ENCODE data around the gene OR6B3.

DNA sequence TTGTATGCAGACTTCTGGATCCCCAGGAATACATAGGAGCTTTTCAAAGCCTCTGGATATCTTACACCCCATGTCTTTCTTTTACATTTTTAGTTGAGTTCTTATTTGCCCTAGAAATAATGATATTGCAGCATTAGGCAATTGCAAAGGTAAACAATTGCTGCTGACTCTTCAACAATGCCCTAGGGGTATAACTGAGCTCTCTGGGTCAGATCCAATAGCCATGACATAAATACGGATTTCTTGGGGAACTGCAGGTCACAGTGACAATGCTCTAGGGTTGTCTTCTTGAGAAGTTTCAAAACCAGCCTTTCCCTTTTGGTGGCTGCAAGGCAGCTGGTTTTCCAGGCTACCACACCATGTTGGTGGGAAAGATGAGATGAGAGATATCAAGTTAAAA, 16.5 kb upstream of the OR6B3 start:
- TF ChIP-seq, protein P1, sequence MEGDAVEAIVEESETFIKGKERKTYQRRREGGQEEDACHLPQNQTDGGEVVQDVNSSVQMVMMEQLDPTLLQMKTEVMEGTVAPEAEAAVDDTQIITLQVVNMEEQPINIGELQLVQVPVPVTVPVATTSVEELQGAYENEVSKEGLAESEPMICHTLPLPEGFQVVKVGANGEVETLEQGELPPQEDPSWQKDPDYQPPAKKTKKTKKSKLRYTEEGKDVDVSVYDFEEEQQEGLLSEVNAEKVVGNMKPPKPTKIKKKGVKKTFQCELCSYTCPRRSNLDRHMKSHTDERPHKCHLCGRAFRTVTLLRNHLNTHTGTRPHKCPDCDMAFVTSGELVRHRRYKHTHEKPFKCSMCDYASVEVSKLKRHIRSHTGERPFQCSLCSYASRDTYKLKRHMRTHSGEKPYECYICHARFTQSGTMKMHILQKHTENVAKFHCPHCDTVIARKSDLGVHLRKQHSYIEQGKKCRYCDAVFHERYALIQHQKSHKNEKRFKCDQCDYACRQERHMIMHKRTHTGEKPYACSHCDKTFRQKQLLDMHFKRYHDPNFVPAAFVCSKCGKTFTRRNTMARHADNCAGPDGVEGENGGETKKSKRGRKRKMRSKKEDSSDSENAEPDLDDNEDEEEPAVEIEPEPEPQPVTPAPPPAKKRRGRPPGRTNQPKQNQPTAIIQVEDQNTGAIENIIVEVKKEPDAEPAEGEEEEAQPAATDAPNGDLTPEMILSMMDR (IDR thresholded peaks at IDR 0.05): no peak
- TF ChIP-seq POLR2A (IDR thresholded peaks at IDR 0.05): no peak
